GM12801 (cell line): ENCODE data around the gene TRPC4.

ENCODE experiments used
- TF ChIP-seq, protein P1 (sequence below): IDR thresholded peaks from one replicate; pipeline ENCODE4 v1.5.1; 2011; ENCODE audit warnings: control low read depth; ENCODE audit not compliant: insufficient read length; ENCODE audit errors: extremely low read depth

TRPC4 gene

DNA sequence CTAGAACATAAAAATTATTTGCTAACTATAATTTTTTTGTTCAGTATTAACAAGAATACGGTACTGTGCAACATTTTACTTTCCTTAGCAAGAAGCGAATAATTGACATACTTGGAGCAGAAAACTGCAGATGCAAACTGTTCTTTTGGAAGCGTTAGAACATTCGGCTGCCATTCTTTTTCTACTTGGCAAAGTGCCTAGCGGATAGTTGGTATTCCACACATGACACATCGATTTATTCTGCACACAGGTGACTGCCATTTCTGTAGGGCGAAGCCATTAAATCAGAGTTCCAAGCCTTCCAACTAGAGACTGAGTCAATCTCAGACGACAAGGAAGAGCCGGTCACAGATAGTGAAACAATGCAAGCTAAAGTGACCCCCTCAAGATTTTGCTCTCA, 117.4 kb downstream of the TRPC4 start:
- TF ChIP-seq, protein P1, sequence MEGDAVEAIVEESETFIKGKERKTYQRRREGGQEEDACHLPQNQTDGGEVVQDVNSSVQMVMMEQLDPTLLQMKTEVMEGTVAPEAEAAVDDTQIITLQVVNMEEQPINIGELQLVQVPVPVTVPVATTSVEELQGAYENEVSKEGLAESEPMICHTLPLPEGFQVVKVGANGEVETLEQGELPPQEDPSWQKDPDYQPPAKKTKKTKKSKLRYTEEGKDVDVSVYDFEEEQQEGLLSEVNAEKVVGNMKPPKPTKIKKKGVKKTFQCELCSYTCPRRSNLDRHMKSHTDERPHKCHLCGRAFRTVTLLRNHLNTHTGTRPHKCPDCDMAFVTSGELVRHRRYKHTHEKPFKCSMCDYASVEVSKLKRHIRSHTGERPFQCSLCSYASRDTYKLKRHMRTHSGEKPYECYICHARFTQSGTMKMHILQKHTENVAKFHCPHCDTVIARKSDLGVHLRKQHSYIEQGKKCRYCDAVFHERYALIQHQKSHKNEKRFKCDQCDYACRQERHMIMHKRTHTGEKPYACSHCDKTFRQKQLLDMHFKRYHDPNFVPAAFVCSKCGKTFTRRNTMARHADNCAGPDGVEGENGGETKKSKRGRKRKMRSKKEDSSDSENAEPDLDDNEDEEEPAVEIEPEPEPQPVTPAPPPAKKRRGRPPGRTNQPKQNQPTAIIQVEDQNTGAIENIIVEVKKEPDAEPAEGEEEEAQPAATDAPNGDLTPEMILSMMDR, result no peak

DNA sequence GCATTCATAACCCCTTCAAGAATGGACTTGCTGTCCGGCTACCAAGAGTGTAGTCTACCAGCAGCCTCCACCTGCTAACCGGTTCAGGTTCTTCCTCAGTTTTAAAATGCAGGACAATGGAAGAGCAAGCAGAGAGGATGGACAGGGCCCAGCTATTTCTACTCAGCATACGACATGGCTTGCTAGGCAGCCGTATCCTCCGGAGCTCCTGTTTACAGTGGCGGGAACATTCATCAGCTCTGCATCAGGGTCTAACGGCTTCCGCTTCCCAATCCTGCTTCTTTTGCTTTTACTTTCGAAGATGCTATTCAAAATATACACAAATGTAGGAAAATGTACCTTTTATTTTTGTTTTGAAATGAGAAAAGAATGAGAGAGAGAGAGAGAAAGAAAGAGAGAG, 118.5 kb downstream of the TRPC4 start:
- TF ChIP-seq, protein P1, result no peak

DNA sequence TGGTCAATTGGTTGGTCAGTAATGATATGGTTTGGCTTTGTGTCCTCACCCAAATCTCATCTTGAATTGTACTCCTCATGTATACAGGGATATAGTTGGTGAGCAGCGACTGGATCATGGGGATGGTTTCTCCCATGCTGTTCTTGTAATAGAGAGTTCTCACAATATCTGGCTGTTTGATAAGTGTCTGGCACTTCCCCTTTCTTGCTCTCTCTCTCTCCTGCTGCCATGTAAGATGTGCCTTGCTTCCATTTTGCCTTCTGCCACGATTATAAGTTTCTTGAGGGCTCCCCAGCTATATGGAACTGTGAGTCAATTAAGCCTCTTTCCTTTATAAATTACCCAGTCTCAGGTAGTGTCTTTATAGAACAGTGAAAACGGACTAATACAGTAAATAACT, 120.7 kb downstream of the TRPC4 start:
- TF ChIP-seq, protein P1, result no peak

DNA sequence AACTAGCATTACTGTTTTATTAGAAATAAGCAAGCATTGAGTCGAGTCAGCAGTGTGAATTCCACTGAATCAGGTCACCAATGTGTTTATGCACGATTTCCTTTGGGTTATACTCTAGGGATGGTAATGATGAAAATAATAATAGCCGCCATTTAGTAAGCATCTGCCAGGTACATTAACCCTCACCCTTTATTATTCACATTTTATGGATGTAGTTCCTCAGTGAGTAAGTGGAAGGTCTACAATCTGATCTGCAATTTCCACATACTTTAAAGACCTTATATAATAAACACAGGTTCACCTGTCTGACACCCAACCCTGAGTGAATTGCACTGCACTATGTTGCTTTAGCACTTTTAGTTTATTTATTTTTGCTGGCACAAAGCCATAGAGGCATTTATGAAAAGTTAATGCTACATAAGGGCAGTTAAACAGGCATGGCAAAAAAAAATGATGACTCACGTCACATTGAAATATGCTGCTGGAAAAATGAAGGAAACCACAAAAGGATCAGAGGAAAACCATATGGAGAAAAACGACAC, 122.4 kb downstream of the TRPC4 start:
- TF ChIP-seq, protein P1, result no peak

DNA sequence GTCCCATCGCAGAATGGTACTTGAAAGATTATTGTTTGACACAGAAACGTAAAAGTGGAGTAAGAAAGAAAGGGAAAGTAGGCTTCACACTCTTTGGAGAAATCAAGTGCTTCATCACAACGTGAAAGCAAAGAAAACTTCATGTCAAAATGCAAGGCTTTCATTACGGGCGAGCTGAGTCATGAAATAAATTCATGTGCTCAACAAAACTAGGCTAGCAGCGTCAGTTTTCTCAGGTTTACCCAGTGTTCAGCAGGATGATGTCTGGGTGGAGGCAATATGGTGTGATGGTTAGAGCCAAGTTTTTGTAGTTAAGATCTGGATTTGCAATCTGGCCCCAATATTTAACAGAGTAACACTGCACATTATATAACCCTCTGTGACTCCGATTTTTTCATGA, 128.0 kb downstream of the TRPC4 start:
- TF ChIP-seq, protein P1, result no peak

DNA sequence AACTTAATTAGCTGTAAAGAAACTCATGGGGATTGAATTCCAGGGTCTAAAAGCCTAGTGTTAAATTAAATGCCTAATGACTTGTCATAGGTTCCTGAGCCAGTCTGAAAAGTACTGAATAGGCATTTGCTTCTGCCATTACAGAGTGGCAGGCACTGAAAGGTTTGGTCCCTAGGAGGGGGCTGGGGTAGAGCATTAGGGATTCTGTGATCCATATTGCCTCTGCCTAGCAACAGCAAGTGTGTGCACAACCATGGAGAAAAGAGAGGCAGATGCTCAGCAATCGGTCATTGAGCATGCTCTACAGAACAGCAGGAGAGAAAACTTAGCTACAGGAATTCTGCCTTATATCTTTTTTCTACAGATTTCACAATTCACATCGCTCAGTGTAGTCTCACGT, 133.5 kb downstream of the TRPC4 start:
- TF ChIP-seq, protein P1, result no peak

DNA sequence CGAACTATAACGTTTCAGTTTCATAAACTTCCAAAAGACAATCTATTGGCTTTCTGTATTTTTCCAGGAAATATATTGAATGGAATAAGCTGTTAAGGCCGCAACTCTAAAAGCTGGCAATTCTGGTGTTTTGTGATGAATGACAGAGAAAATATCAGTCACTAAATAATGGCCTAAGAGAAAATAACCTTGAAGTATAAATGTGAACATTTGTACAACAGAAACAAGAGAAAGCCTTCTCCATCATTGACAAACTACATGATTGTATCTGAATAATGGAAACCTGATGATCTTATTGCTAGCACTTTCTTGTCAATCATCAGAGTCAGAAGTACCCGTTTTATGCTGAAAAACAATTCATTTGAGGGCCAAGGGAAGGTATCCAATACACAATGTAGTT, 134.3 kb downstream of the TRPC4 start:
- TF ChIP-seq, protein P1, result no peak
